Measurements from ENCODE around the gene ELFN2. TPM values are rescaled to one million over a fixed set of nuclear protein-coding genes. Genes with fewer than 3 reads are reported as not detected.

ELFN2 gene
- total and polyA plus RNA-seq, 2 donors (not counting 3 experiments of a cell fraction or from before 2014, with no cell fraction given), result 0.41 to 1.3 TPM

- H2AFZ ChIP-seq (ENCODE audit: low read depth, low read length), result no peak overlapping the region
- POLR2A ChIA-PET, result no interaction called here
- intact Hi-C loops (cut with micrococcal nuclease) (no loop called here), dilution Hi-C loops (cut with MboI; ENCODE audit: extremely low pct_ligation_motif_present, low sequenced_read_pairs) (no loop called here)
- FAIRE-seq, result no peak
- TF ChIP-seq EZH2 (IDR thresholded peaks at IDR 0.05; ENCODE audit: borderline replicate concordance, low read depth, low read length, severe bottlenecking) (no peak), MAX (IDR thresholded peaks at IDR 0.05; ENCODE audit: insufficient read depth, insufficient read length) (no peak), CTCF (IDR thresholded peaks at IDR 0.05; ENCODE audit: extremely low read depth in 1 of 2, insufficient read depth in 1 of 2, low read depth in 1 of 2, low read length in 2 of 2) (no peak), POLR2A (IDR thresholded peaks at IDR 0.05; ENCODE audit: low read depth, low read length) (no peak), POLR2AphosphoS5 (IDR thresholded peaks at IDR 0.05; ENCODE audit: insufficient read depth, low read depth, low read length) (no peak), FOS (IDR thresholded peaks at IDR 0.05; ENCODE audit: borderline replicate concordance, insufficient read depth, low read length) (no peak)
- H3K36me3 ChIP-seq (ENCODE audit: control insufficient read depth in 2 of 2, extremely low read depth in 1 of 2, insufficient read depth in 2 of 2, low read length in 2 of 2), result no peaks in the 10 kb centered on the region
- no peaks in the 10 kb centered on the region for H3K9me1 ChIP-seq (replicated peaks; ENCODE audit: control insufficient read depth, extremely low read depth, insufficient read depth, low read length)
- no peak for DNase-seq (ENCODE audit: low read depth, low spot score)
- no peaks in the 10 kb centered on the region for H3K79me2 ChIP-seq (ENCODE audit: control insufficient read depth, insufficient read depth, low read length)
- H3K27ac ChIP-seq (ENCODE audit: insufficient read depth, low read depth, low read length), result no peak overlapping the region
- no peak overlapping the region for H3K4me2 ChIP-seq (ENCODE audit: insufficient read depth, low read length)
- peaks cover 3 to 4% of the 10 kb centered on the region in 2 experiments for H3K27me3 ChIP-seq (ENCODE audit: control insufficient read depth in 2 of 2, insufficient read depth in 2 of 2, low read length in 2 of 2)
- H4K20me1 ChIP-seq (replicated peaks; ENCODE audit: control insufficient read depth, extremely low read depth, insufficient read depth, low read length), result no peaks in the 10 kb centered on the region
- no peak overlapping the region for H3K9ac ChIP-seq (replicated peaks; ENCODE audit: extremely low read depth, insufficient read depth, low read length)
- no peak overlapping the region for H3K4me3 ChIP-seq (replicated peaks in 1 of 3; ENCODE audit: insufficient read depth in 1 of 3, low read depth in 1 of 3, low read length in 3 of 3)
- CTCF ChIA-PET, result interaction anchor here (1.3 kb wide), 1 partner anchor 17 kb away, joined by 3 read pairs; no protein-coding TSS in a partner anchor
- H3K9me3 ChIP-seq (replicated peaks; ENCODE audit: control insufficient read depth, insufficient read depth, low read length), result no peaks in the 10 kb centered on the region
- no TSS peak for BruUV-seq (replicated peaks)
- H3K4me1 ChIP-seq (ENCODE audit: control insufficient read depth, extremely low read depth, insufficient read depth, low read length), result no peaks in the 10 kb centered on the region
Observed at GRCh38 chr22:37378642-37379058, 48.6 kb downstream of the ELFN2 start.

Data from endothelial cell of umbilical vein (primary cell).